ENCODE results near the gene ZFAND3.
"Not testable (repeated sequence)": the region's sequence is repeated elsewhere in the genome, so short reads cannot be mapped to it uniquely, and the experiment has no call there.

The ZFAND3 gene

DNA sequence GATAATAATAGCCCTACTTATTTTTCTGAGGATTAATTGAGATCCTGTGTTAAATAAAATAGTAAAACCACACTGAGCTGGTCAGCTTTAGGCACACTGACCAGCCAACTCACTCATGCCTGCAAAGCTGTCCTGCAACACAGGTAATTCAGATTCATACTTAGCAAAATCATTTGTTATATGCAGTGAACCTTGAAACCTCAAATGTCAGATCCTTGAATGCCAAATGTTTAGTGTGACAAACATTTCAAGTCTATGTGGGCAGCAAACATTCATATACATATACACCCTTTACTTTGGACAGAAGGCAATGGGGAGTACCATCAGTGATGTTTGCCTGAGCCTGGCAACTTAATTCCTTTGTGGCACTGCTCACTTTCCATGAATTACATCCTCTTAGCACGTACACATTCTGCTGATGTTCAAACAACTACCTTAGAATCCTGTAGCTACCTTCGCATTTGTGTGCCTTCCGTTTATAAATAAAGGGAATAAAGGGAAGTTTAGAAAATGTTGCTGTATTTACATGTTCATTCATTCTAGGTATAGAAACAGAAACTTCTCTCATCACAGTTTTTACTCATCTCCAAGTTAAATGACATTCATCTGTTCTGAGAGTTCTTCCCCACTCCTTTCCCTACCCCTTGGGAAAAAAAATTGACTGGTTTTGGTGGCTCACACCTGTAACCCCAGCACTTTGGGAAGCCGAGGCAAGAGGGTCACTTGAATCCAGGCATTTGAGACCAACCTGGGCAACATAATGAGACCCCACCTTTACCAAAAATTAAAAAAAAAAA, 140.8 kb downstream of the ZFAND3 start:
- H3K9me3 Mint-ChIP-seq, result peaks cover 4% of the 10 kb centered on the region
- H3K4me3 Mint-ChIP-seq, result no peak overlapping the region
- peaks cover 67% of the 10 kb centered on the region for H3K4me1 Mint-ChIP-seq (ENCODE audit: low read depth)
- H3K27me3 Mint-ChIP-seq, result no peaks in the 10 kb centered on the region
- H3K27ac Mint-ChIP-seq, result no peak overlapping the region
- H3K36me3 Mint-ChIP-seq (ENCODE audit: low read depth), result peaks cover 37% of the 10 kb centered on the region

DNA sequence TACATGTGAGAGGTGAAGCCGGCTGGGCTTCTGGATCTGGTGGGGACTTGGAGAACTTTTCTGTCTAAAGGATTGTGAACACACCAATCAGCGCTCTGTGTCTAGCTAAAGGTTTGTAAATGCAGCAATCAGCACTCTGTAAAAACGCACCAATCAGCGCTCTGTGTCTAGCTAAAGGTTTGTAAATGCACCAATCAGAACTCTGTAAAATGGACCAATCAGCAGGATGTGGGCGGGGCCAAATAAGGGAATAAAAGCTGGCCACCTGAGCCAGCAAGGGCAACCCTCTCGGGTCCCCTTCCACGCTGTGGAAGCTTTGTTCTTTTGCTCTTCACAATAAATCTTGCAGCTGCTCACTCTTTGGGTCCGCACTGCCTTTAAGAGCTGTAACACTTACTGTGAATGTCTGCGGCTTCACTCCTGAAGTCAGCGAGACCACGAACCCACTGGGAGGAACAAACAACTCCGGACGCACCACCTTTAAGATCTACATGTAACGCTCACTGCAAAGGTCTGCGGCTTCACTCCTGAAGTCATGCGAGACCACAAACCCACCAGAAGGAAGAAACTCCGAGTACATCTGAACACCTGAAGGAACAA, 143.1 kb downstream of the ZFAND3 start:
- H3K9me3 Mint-ChIP-seq, H3K27me3 Mint-ChIP-seq: not testable (repeated sequence)
- H3K4me3 Mint-ChIP-seq, result peak overlapping the region; percentile 58
- peak overlapping the region; percentile 83 for H3K27ac Mint-ChIP-seq
- peaks cover 46% of the 10 kb centered on the region for H3K36me3 Mint-ChIP-seq (ENCODE audit: low read depth)
- peaks cover 88% of the 10 kb centered on the region for H3K4me1 Mint-ChIP-seq (ENCODE audit: low read depth)

GRCh38 chr6:37965964-37966676, 146.6 kb downstream of the ZFAND3 start:
- Mint-ChIP-seq H3K36me3 (ENCODE audit: low read depth) (peaks cover 49% of the 10 kb centered on the region), H3K9me3 (peaks cover 12% of the 10 kb centered on the region), H3K27ac (no peak overlapping the region), H3K4me1 (ENCODE audit: low read depth) (peaks cover 86% of the 10 kb centered on the region), H3K27me3 (no peaks in the 10 kb centered on the region), H3K4me3 (no peak overlapping the region)

- peaks cover 12% of the 10 kb centered on the region for H3K9me3 Mint-ChIP-seq
- no peak overlapping the region for H3K27ac Mint-ChIP-seq
- peaks cover 86% of the 10 kb centered on the region for H3K4me1 Mint-ChIP-seq (ENCODE audit: low read depth)
- no peaks in the 10 kb centered on the region for H3K27me3 Mint-ChIP-seq
- H3K4me3 Mint-ChIP-seq, result no peak overlapping the region
- H3K36me3 Mint-ChIP-seq (ENCODE audit: low read depth), result peaks cover 49% of the 10 kb centered on the region
These were observed 147.3 kb downstream of the ZFAND3 start for GRCh38 chr6:37966801-37967200.

DNA sequence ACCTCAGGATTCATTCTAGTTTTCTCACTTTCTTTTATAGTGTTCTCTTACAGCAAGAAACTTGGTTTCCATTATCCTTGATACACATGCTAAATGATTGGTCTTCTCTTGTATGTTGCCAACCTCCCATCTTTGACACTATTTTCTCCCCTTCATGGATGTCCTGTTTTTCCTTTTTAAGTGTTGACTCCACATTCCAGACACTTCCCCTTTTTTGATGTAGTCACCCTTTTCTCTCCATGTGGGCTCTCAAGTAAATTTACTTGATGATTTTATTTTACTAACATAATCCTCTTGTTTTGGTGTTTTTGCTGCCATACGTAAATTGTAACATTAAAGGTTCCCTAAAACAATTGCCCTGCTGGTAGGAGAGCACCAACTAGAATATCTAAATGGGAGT, 148.1 kb downstream of the ZFAND3 start:
- no peak overlapping the region for H3K27ac Mint-ChIP-seq
- no peak overlapping the region for H3K4me3 Mint-ChIP-seq
- H3K4me1 Mint-ChIP-seq (ENCODE audit: low read depth), result peaks cover 86% of the 10 kb centered on the region
- H3K27me3 Mint-ChIP-seq, result no peaks in the 10 kb centered on the region
- peaks cover 7% of the 10 kb centered on the region for H3K9me3 Mint-ChIP-seq
- H3K36me3 Mint-ChIP-seq (ENCODE audit: low read depth), result peaks cover 40% of the 10 kb centered on the region

GRCh38 chr6:37971266-37971665, 151.7 kb downstream of the ZFAND3 start:
- peaks cover 47% of the 10 kb centered on the region for H3K36me3 Mint-ChIP-seq (ENCODE audit: low read depth)
- peaks cover 60% of the 10 kb centered on the region for H3K4me1 Mint-ChIP-seq (ENCODE audit: low read depth)
- H3K4me3 Mint-ChIP-seq, result no peak overlapping the region
- no peaks in the 10 kb centered on the region for H3K27me3 Mint-ChIP-seq
- no peak overlapping the region for H3K27ac Mint-ChIP-seq
- H3K9me3 Mint-ChIP-seq, result peaks cover 15% of the 10 kb centered on the region

GRCh38 chr6:37971711-37972390, 152.3 kb downstream of the ZFAND3 start:
- Mint-ChIP-seq H3K27me3 (no peaks in the 10 kb centered on the region), H3K36me3 (ENCODE audit: low read depth) (peaks cover 49% of the 10 kb centered on the region), H3K4me1 (ENCODE audit: low read depth) (peaks cover 60% of the 10 kb centered on the region), H3K4me3 (no peak overlapping the region), H3K27ac (no peak overlapping the region), H3K9me3 (peaks cover 15% of the 10 kb centered on the region)

- H3K27me3 Mint-ChIP-seq, result no peaks in the 10 kb centered on the region
- peaks cover 42% of the 10 kb centered on the region for H3K36me3 Mint-ChIP-seq (ENCODE audit: low read depth)
- no peak overlapping the region for H3K4me3 Mint-ChIP-seq
- H3K4me1 Mint-ChIP-seq (ENCODE audit: low read depth), result peaks cover 58% of the 10 kb centered on the region
- peaks cover 8% of the 10 kb centered on the region for H3K9me3 Mint-ChIP-seq
- H3K27ac Mint-ChIP-seq, result peak overlapping the region; percentile 36
These were observed 153.6 kb downstream of the ZFAND3 start for GRCh38 chr6:37972994-37973757.

DNA sequence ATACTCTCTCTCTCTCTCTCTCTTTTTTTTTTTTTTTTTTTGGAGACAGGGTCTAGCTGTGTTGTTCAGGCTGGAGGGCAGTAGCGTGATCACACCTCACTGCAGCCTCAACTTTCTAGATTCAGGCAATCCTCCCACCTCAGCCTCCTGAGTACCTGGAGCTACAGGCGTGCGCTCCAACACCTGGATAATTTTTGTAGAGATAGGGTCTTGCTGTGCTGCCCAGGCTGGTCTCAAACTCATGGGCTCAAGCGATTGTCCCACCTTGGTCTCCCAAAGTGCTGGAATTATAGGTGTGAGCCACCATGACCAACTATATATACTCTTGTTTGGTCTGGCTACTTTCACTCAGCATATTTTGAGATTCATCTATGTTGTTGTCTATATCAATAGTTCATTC, 154.9 kb downstream of the ZFAND3 start:
- H3K27ac Mint-ChIP-seq, result no peak overlapping the region
- H3K4me3 Mint-ChIP-seq, result no peak overlapping the region
- peaks cover 40% of the 10 kb centered on the region for H3K36me3 Mint-ChIP-seq (ENCODE audit: low read depth)
- H3K4me1 Mint-ChIP-seq (ENCODE audit: low read depth), result peaks cover 59% of the 10 kb centered on the region
- H3K9me3 Mint-ChIP-seq, result peaks cover 8% of the 10 kb centered on the region
- H3K27me3 Mint-ChIP-seq, result no peaks in the 10 kb centered on the region

- Mint-ChIP-seq H3K4me3 (no peak overlapping the region), H3K4me1 (ENCODE audit: low read depth) (peaks cover 64% of the 10 kb centered on the region), H3K27ac (no peak overlapping the region), H3K36me3 (ENCODE audit: low read depth) (peaks cover 40% of the 10 kb centered on the region), H3K9me3 (peaks cover 8% of the 10 kb centered on the region), H3K27me3 (no peaks in the 10 kb centered on the region)
These were observed 155.4 kb downstream of the ZFAND3 start for GRCh38 chr6:37974943-37975342.

DNA sequence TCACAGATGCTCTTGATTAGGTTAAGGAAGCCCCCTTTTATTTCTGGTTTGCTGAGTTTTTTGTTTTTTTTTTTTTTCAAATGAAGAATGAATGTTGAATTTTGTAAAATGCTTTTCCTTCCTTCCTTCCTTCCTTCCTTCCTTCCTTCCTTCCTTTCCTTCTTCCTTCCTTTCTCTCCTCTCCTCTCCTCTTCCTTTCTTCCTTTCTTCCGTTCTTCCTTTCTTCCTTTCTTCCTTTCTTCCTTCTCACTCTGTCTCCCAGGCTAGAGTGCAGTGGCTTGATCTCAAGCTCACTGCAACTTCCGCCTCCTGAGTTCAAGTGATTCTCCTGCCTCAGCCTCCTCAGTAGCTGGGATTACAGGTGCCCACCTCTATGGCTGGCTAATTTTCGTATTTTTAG, 158.2 kb downstream of the ZFAND3 start:
- Mint-ChIP-seq H3K4me1 (ENCODE audit: low read depth) (peaks cover 61% of the 10 kb centered on the region), H3K36me3 (ENCODE audit: low read depth) (peaks cover 42% of the 10 kb centered on the region), H3K4me3 (no peak overlapping the region), H3K9me3 (peaks cover 8% of the 10 kb centered on the region), H3K27me3 (no peaks in the 10 kb centered on the region), H3K27ac (no peak overlapping the region)

- Mint-ChIP-seq H3K9me3 (peaks cover 4% of the 10 kb centered on the region), H3K36me3 (ENCODE audit: low read depth) (peaks cover 31% of the 10 kb centered on the region), H3K27ac (no peak overlapping the region), H3K4me3 (no peak overlapping the region), H3K27me3 (no peaks in the 10 kb centered on the region), H3K4me1 (ENCODE audit: low read depth) (peaks cover 65% of the 10 kb centered on the region)
These were observed 160.1 kb downstream of the ZFAND3 start for GRCh38 chr6:37979392-37980221.

DNA sequence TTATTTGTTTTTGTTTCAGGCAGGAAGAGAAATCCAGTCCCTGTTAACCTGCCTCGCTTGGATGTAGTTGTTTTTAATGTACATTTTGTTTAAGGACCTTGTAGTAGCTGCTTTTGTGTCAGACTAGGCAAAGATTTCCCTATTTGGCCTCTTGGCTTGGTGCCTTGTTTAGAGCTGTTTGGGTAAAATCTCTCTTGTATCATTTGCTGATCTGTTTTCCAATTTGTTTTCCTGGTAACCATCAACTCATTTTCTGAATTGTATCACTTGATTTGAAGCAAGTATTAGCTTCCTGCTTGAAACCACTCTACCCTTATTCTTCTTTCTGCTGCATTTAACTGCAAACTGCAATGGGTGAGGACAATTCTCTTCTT, 160.7 kb downstream of the ZFAND3 start:
- Mint-ChIP-seq H3K36me3 (ENCODE audit: low read depth) (peaks cover 25% of the 10 kb centered on the region), H3K9me3 (peaks cover 4% of the 10 kb centered on the region), H3K27me3 (no peaks in the 10 kb centered on the region), H3K4me1 (ENCODE audit: low read depth) (peaks cover 71% of the 10 kb centered on the region), H3K27ac (no peak overlapping the region), H3K4me3 (no peak overlapping the region)

DNA sequence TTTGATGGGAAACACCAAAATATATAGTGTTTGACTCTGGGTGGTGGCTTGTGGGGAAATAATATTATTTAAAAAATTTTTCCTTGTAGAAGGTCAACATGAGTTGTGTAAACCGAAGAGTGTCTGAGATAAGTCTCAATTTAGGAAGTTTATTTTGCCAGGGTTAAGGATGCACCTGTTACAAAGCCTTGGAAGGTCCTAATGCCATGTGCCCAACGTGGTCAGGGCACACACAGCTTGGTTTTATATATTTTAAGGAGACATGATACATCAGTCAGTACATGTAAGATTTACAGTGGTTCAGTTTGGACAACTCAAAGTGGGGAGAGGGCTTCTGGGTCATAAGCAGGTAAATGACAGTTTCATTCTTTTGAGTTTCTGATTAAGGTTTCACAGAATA, 162.1 kb downstream of the ZFAND3 start:
- Mint-ChIP-seq H3K27me3 (no peaks in the 10 kb centered on the region), H3K36me3 (ENCODE audit: low read depth) (peaks cover 14% of the 10 kb centered on the region), H3K4me1 (ENCODE audit: low read depth) (peaks cover 83% of the 10 kb centered on the region), H3K27ac (no peak overlapping the region), H3K9me3 (no peaks in the 10 kb centered on the region), H3K4me3 (no peak overlapping the region)

Data from stimulated activated naive CD8-positive, alpha-beta T cell treated with anti-CD3 and anti-CD28 coated beads, Interleukin-15, Interleukin-2, amounts not matched to agents 100 ng/mL and 50 ng/mL, for 24 hours (primary cell).